Colon (tissue), 2 donors: Measurements from ENCODE around the gene IQGAP2.
A peak's percentile ranks its signal among the peaks of the same experiment; 100 is the strongest.

Experiments used
- FAIRE-seq: peaks from 2 replicates; lab custom pipeline; 2012; peaks lifted over from hg19 to GRCh38; lab: Jason Lieb, UNC
- donor health status: control.
- donor health status: control.

IQGAP2 gene

GRCh38 chr5:76608833-76609232 is 205.7 kb downstream of the IQGAP2 start:
- FAIRE-seq: no peak

- FAIRE-seq: no peak
Observed at GRCh38 chr5:76610196-76610595, 207.1 kb downstream of the IQGAP2 start.

GRCh38 chr5:76612942-76613341 is 209.9 kb downstream of the IQGAP2 start:
- no peak for FAIRE-seq

- FAIRE-seq: no peak
Observed at GRCh38 chr5:76615759-76616158, 212.7 kb downstream of the IQGAP2 start.

- FAIRE-seq: no peak
Observed at GRCh38 chr5:76616206-76616605, 213.1 kb downstream of the IQGAP2 start.

- FAIRE-seq: no peak
Observed at GRCh38 chr5:76617229-76617628, 214.1 kb downstream of the IQGAP2 start.

GRCh38 chr5:76617675-76618074 is 214.6 kb downstream of the IQGAP2 start:
- no peak for FAIRE-seq

GRCh38 chr5:76620166-76620565 is 217.1 kb downstream of the IQGAP2 start:
- FAIRE-seq: no peak

GRCh38 chr5:76622076-76622475 is 219.0 kb downstream of the IQGAP2 start:
- no peak for FAIRE-seq

GRCh38 chr5:76622973-76623596 is 220.0 kb downstream of the IQGAP2 start, which contains the start of gene F2RL2:
F2RL2 (minus strand) TSS chr5:76623403; CDS start chr5:76623230, 173 bp downstream.
- FAIRE-seq: no peak

GRCh38 chr5:76625087-76625815 is 222.2 kb downstream of the IQGAP2 start:
- FAIRE-seq: no peak

- FAIRE-seq: no peak
Observed at GRCh38 chr5:76626738-76627137, 223.7 kb downstream of the IQGAP2 start.

- FAIRE-seq: no peak
Observed at GRCh38 chr5:76634661-76635060, 231.6 kb downstream of the IQGAP2 start.

- no peak for FAIRE-seq
Observed at GRCh38 chr5:76637490-76637889, 234.4 kb downstream of the IQGAP2 start.

GRCh38 chr5:76638479-76638878 is 235.4 kb downstream of the IQGAP2 start:
- no peak for FAIRE-seq

GRCh38 chr5:76641514-76642120 is 238.5 kb downstream of the IQGAP2 start:
- peak; percentile 18 for FAIRE-seq

GRCh38 chr5:76642390-76643040 is 239.4 kb downstream of the IQGAP2 start:
- no peak for FAIRE-seq

GRCh38 chr5:76643371-76643770 is 240.3 kb downstream of the IQGAP2 start:
- FAIRE-seq: no peak

- no peak for FAIRE-seq
Observed at GRCh38 chr5:76649140-76649539, 246.1 kb downstream of the IQGAP2 start.

- FAIRE-seq: no peak
Observed at GRCh38 chr5:76652809-76653414, 249.8 kb downstream of the IQGAP2 start.

- no peak for FAIRE-seq
Observed at GRCh38 chr5:76657091-76657490, 254.0 kb downstream of the IQGAP2 start.

GRCh38 chr5:76657683-76658311 is 254.7 kb downstream of the IQGAP2 start:
- no peak for FAIRE-seq
